ENCODE data around the gene SUSD3. TPM values are rescaled to one million over a fixed set of nuclear protein-coding genes. Genes with fewer than 3 reads are reported as not detected.

SUSD3 gene
- total and polyA plus RNA-seq, 2 of the 4 experiments (the other 2 are of a cell fraction), result 0.54 to 1.5 TPM

GRCh38 chr9:93098236-93098946 lies 39.9 kb downstream of the SUSD3 start (continued):
- no peak for TF ChIP-seq ELK1 (IDR thresholded peaks at IDR 0.05; ENCODE audit: borderline replicate concordance, low read depth, low read length)
